Keratinocyte (primary cell): ENCODE data around the gene GSC2. TPM values are rescaled to one million over a fixed set of nuclear protein-coding genes. Genes with fewer than 3 reads are reported as not detected.

Source experiments
- DNase-seq: peaks from one replicate; pipeline ENCODE4 v3.0.0-alpha.2; 2011; ENCODE audit warnings: low read depth, missing footprints, low spot score
- FAIRE-seq: peaks from 2 replicates; lab custom pipeline; 2011; peaks lifted over from hg19 to GRCh38; lab: Jason Lieb, UNC
- H2AFZ ChIP-seq: 2 replicates; pipeline ENCODE4 v1.6.0; 2012; ENCODE audit warnings: low read length, control low read depth, inconsistent platforms; ENCODE audit not compliant: control insufficient read depth
- H3K27ac ChIP-seq: 2 replicates; pipeline ENCODE4 v1.5.1; 2011; ENCODE audit warnings: low read length; ENCODE audit not compliant: control insufficient read depth, insufficient read depth
- H3K27me3 ChIP-seq: 3 replicates; pipeline ENCODE4 v1.6.0; 2011; ENCODE audit warnings: low read length; ENCODE audit not compliant: control insufficient read depth, insufficient read depth; ENCODE audit errors: extremely low read depth
- H3K36me3 ChIP-seq, 2 experiments: 2 replicates in 1 of 2; 3 replicates in 1 of 2; pipeline ENCODE4 v1.5.1; 2011; ENCODE audit warnings: low read length in 2 of 2, mild to moderate bottlenecking in 1 of 2; ENCODE audit not compliant: control insufficient read depth in 2 of 2, insufficient read depth in 2 of 2; ENCODE audit errors: extremely low read depth in 1 of 2
- H3K4me1 ChIP-seq: 3 replicates; pipeline ENCODE4 v1.5.1; 2011; ENCODE audit warnings: low read length; ENCODE audit not compliant: control insufficient read depth, insufficient read depth; ENCODE audit errors: extremely low read depth
- H3K4me2 ChIP-seq: 3 replicates; pipeline ENCODE4 v1.6.0; 2011; ENCODE audit warnings: low read depth, low read length; ENCODE audit not compliant: control insufficient read depth, insufficient read depth; ENCODE audit errors: extremely low read depth
- H3K4me3 ChIP-seq, 3 experiments: fragments of 200-600 bp in 1 of 3; sonication (generic) in 1 of 3; 2 replicates in 2 of 3; 3 replicates in 1 of 3; pipeline ENCODE4 v1.5.1; 2011 to 2016; ENCODE audit warnings: low read length in 3 of 3, mild to moderate bottlenecking in 3 of 3, control low read depth in 2 of 3, inconsistent platforms in 1 of 3, low read depth in 1 of 3, mixed read lengths in 1 of 3, mixed run types in 1 of 3, moderate library complexity in 1 of 3; ENCODE audit not compliant: control insufficient read depth in 2 of 3, insufficient read depth in 2 of 3; ENCODE audit errors: extremely low read depth in 1 of 3
- H3K79me2 ChIP-seq: 2 replicates; pipeline ENCODE4 v1.6.0; 2012; ENCODE audit warnings: low read length; ENCODE audit not compliant: control insufficient read depth, insufficient read depth
- H3K9ac ChIP-seq: 3 replicates; pipeline ENCODE4 v1.6.0; 2011; ENCODE audit warnings: low read length; ENCODE audit not compliant: control insufficient read depth, insufficient read depth; ENCODE audit errors: extremely low read depth
- H3K9me1 ChIP-seq: 3 replicates; pipeline ENCODE4 v1.6.0; 2011; ENCODE audit warnings: low read length; ENCODE audit not compliant: control insufficient read depth, insufficient read depth; ENCODE audit errors: extremely low read depth
- H3K9me3 ChIP-seq: 2 replicates; pipeline ENCODE4 v1.5.1; 2012; ENCODE audit warnings: low read depth, low read length; ENCODE audit not compliant: control insufficient read depth
- H4K20me1 ChIP-seq: 3 replicates; pipeline ENCODE4 v1.6.0; 2011; ENCODE audit warnings: low read length; ENCODE audit not compliant: control insufficient read depth, insufficient read depth; ENCODE audit errors: extremely low read depth
- CTCF ChIP-seq, 3 experiments: IDR thresholded peaks in 1 of 3; conservative IDR thresholded peaks in 1 of 3; optimal IDR thresholded peaks in 1 of 3; 2 replicates in 2 of 3; 3 replicates in 1 of 3; pipeline versions ENCODE3 to v1.5.1; 2011; ENCODE audit warnings: low read length in 3 of 3, mild to moderate bottlenecking in 3 of 3, moderate library complexity in 2 of 3, control low read depth in 1 of 3, inconsistent platforms in 1 of 3; ENCODE audit not compliant: insufficient read depth in 2 of 3; ENCODE audit errors: extremely low read depth in 1 of 3
- EZH2 ChIP-seq: IDR thresholded peaks from one replicate; pipeline ENCODE4 v1.6.1; 2012; ENCODE audit warnings: inconsistent platforms, mild to moderate bottlenecking, low read length, moderate library complexity
- dilution Hi-C: fragments of 300-500 bp; cut with MboI; formaldehyde crosslinking; loops from one replicate; pipeline ENCODE4 v1.7.0; 2020; ENCODE audit warnings: low sequenced_read_pairs; ENCODE audit not compliant: extremely low pct_ligation_motif_present
- polyA plus RNA-seq, 5 experiments: library from polyadenylated mRNA; depleted of rRNA in 3 of 5; stranded (reverse) in 3 of 5; stranded (forward) in 1 of 5; unstranded in 1 of 5; fragments of >200 nt; gene quantifications; 1 replicate in 1 of 5; 2 replicates in 3 of 5; 3 replicates in 1 of 5; pipeline versions ENCODE4 v1.2.1 to v1.2.3, GENCODE V29; 2011 to 2012; ENCODE audit warnings: missing spikeins in 2 of 5, low read depth in 1 of 5, low replicate concordance in 1 of 5

Gene GSC2
- polyA plus RNA-seq, 1 donor (not counting 4 experiments of a cell fraction or from before 2014, with no cell fraction given): not detected

GRCh38 chr22:19105456-19105855 lies 44.6 kb downstream of the GSC2 start:
- no peak for FAIRE-seq
- H3K4me1 ChIP-seq: peaks cover 17% of the 10 kb centered on the region

GRCh38 chr22:19103880-19104821 lies 45.9 kb downstream of the GSC2 start:
- Histone ChIP-seq H3K4me2 (no peak overlapping the region), H3K4me1 (peaks cover 10% of the 10 kb centered on the region), H3K9me1 (peaks cover 4% of the 10 kb centered on the region), H3K36me3 (peaks cover 1 to 10% of the 10 kb centered on the region in 2 experiments), H3K79me2 (peaks cover 85% of the 10 kb centered on the region), H3K9ac (no peak overlapping the region), H4K20me1 (peaks cover 41% of the 10 kb centered on the region), H3K9me3 (no peaks in the 10 kb centered on the region), H3K27ac (no peak overlapping the region), H3K27me3 (no peaks in the 10 kb centered on the region), H3K4me3 (no peak overlapping the region), H2AFZ (no peak overlapping the region)
- dilution Hi-C loops: no loop called here
- DNase-seq (no peak), FAIRE-seq (no peak)
- TF ChIP-seq CTCF (optimal IDR thresholded peaks at IDR 0.05 in 1 of 3, IDR thresholded peaks at IDR 0.05 in 1 of 3, conservative IDR thresholded peaks at IDR 0.05 in 1 of 3; ENCODE audit: extremely low read depth in 1 of 3, insufficient read depth in 2 of 3, low read length in 3 of 3) (no peak), EZH2 (no peak)

More at GRCh38 chr22:19105456-19105855, 44.6 kb downstream of the GSC2 start:
- no peak overlapping the region for H3K4me3 ChIP-seq
- dilution Hi-C loops: no loop called here
- no peak overlapping the region for H3K27ac ChIP-seq
- H2AFZ ChIP-seq: no peak overlapping the region
- H3K9me3 ChIP-seq: no peaks in the 10 kb centered on the region
- no peak overlapping the region for H3K9ac ChIP-seq
- H3K9me1 ChIP-seq: peaks cover 2% of the 10 kb centered on the region
- H3K36me3 ChIP-seq: peaks cover 1 to 10% of the 10 kb centered on the region in 2 experiments
- H3K27me3 ChIP-seq: no peaks in the 10 kb centered on the region
- H3K79me2 ChIP-seq: peaks cover 86% of the 10 kb centered on the region
- H4K20me1 ChIP-seq: peaks cover 40% of the 10 kb centered on the region
- DNase-seq: no peak
- no peak for TF ChIP-seq CTCF (optimal IDR thresholded peaks at IDR 0.05 in 1 of 3, IDR thresholded peaks at IDR 0.05 in 1 of 3, conservative IDR thresholded peaks at IDR 0.05 in 1 of 3; ENCODE audit: extremely low read depth in 1 of 3, insufficient read depth in 2 of 3, low read length in 3 of 3)
- TF ChIP-seq EZH2: no peak
- no peak overlapping the region for H3K4me2 ChIP-seq
